Keratinocyte (primary cell): ENCODE results near the gene NFYC. TPM values are rescaled to one million over a fixed set of nuclear protein-coding genes. Genes with fewer than 3 reads are reported as not detected.

ENCODE experiments used
- DNase-seq: peaks from one replicate; pipeline ENCODE4 v3.0.0-alpha.2; 2011; ENCODE audit warnings: low read depth, missing footprints, low spot score
- FAIRE-seq: peaks from 2 replicates; lab custom pipeline; 2011; peaks lifted over from hg19 to GRCh38; lab: Jason Lieb, UNC
- H2AFZ ChIP-seq: 2 replicates; pipeline ENCODE4 v1.6.0; 2012; ENCODE audit warnings: low read length, control low read depth, inconsistent platforms; ENCODE audit not compliant: control insufficient read depth
- H3K27ac ChIP-seq: 2 replicates; pipeline ENCODE4 v1.5.1; 2011; ENCODE audit warnings: low read length; ENCODE audit not compliant: control insufficient read depth, insufficient read depth
- H3K27me3 ChIP-seq: 3 replicates; pipeline ENCODE4 v1.6.0; 2011; ENCODE audit warnings: low read length; ENCODE audit not compliant: control insufficient read depth, insufficient read depth; ENCODE audit errors: extremely low read depth
- H3K36me3 ChIP-seq, 2 experiments: 2 replicates in 1 of 2; 3 replicates in 1 of 2; pipeline ENCODE4 v1.5.1; 2011; ENCODE audit warnings: low read length in 2 of 2, mild to moderate bottlenecking in 1 of 2; ENCODE audit not compliant: control insufficient read depth in 2 of 2, insufficient read depth in 2 of 2; ENCODE audit errors: extremely low read depth in 1 of 2
- H3K4me1 ChIP-seq: 3 replicates; pipeline ENCODE4 v1.5.1; 2011; ENCODE audit warnings: low read length; ENCODE audit not compliant: control insufficient read depth, insufficient read depth; ENCODE audit errors: extremely low read depth
- H3K4me2 ChIP-seq: 3 replicates; pipeline ENCODE4 v1.6.0; 2011; ENCODE audit warnings: low read depth, low read length; ENCODE audit not compliant: control insufficient read depth, insufficient read depth; ENCODE audit errors: extremely low read depth
- H3K4me3 ChIP-seq, 3 experiments: fragments of 200-600 bp in 1 of 3; sonication (generic) in 1 of 3; 2 replicates in 2 of 3; 3 replicates in 1 of 3; pipeline ENCODE4 v1.5.1; 2011 to 2016; ENCODE audit warnings: low read length in 3 of 3, mild to moderate bottlenecking in 3 of 3, control low read depth in 2 of 3, inconsistent platforms in 1 of 3, low read depth in 1 of 3, mixed read lengths in 1 of 3, mixed run types in 1 of 3, moderate library complexity in 1 of 3; ENCODE audit not compliant: control insufficient read depth in 2 of 3, insufficient read depth in 2 of 3; ENCODE audit errors: extremely low read depth in 1 of 3
- H3K79me2 ChIP-seq: 2 replicates; pipeline ENCODE4 v1.6.0; 2012; ENCODE audit warnings: low read length; ENCODE audit not compliant: control insufficient read depth, insufficient read depth
- H3K9ac ChIP-seq: 3 replicates; pipeline ENCODE4 v1.6.0; 2011; ENCODE audit warnings: low read length; ENCODE audit not compliant: control insufficient read depth, insufficient read depth; ENCODE audit errors: extremely low read depth
- H3K9me1 ChIP-seq: 3 replicates; pipeline ENCODE4 v1.6.0; 2011; ENCODE audit warnings: low read length; ENCODE audit not compliant: control insufficient read depth, insufficient read depth; ENCODE audit errors: extremely low read depth
- H3K9me3 ChIP-seq: 2 replicates; pipeline ENCODE4 v1.5.1; 2012; ENCODE audit warnings: low read depth, low read length; ENCODE audit not compliant: control insufficient read depth
- H4K20me1 ChIP-seq: 3 replicates; pipeline ENCODE4 v1.6.0; 2011; ENCODE audit warnings: low read length; ENCODE audit not compliant: control insufficient read depth, insufficient read depth; ENCODE audit errors: extremely low read depth
- CTCF ChIP-seq, 3 experiments: IDR thresholded peaks in 1 of 3; conservative IDR thresholded peaks in 1 of 3; optimal IDR thresholded peaks in 1 of 3; 2 replicates in 2 of 3; 3 replicates in 1 of 3; pipeline versions ENCODE3 to v1.5.1; 2011; ENCODE audit warnings: low read length in 3 of 3, mild to moderate bottlenecking in 3 of 3, moderate library complexity in 2 of 3, control low read depth in 1 of 3, inconsistent platforms in 1 of 3; ENCODE audit not compliant: insufficient read depth in 2 of 3; ENCODE audit errors: extremely low read depth in 1 of 3
- EZH2 ChIP-seq: IDR thresholded peaks from one replicate; pipeline ENCODE4 v1.6.1; 2012; ENCODE audit warnings: inconsistent platforms, mild to moderate bottlenecking, low read length, moderate library complexity
- dilution Hi-C: fragments of 300-500 bp; cut with MboI; formaldehyde crosslinking; loops from one replicate; pipeline ENCODE4 v1.7.0; 2020; ENCODE audit warnings: low sequenced_read_pairs; ENCODE audit not compliant: extremely low pct_ligation_motif_present
- polyA plus RNA-seq, 5 experiments: library from polyadenylated mRNA; depleted of rRNA in 3 of 5; stranded (reverse) in 3 of 5; stranded (forward) in 1 of 5; unstranded in 1 of 5; fragments of >200 nt; gene quantifications; 1 replicate in 1 of 5; 2 replicates in 3 of 5; 3 replicates in 1 of 5; pipeline versions ENCODE4 v1.2.1 to v1.2.3, GENCODE V29; 2011 to 2012; ENCODE audit warnings: missing spikeins in 2 of 5, low read depth in 1 of 5, low replicate concordance in 1 of 5

Gene NFYC
- polyA plus RNA-seq, 1 donor (not counting 4 experiments of a cell fraction or from before 2014, with no cell fraction given): 32.4 TPM

- Histone ChIP-seq H3K9ac (peak within 1 kb of the TSS; percentile 24), H4K20me1 (no peaks in the 10 kb centered on the region), H3K9me3 (no peaks in the 10 kb centered on the region), H3K27me3 (peaks cover 39% of the 10 kb centered on the region), H3K9me1 (no peaks in the 10 kb centered on the region), H3K79me2 (no peaks in the 10 kb centered on the region), H3K4me2 (peak within 1 kb of the TSS; percentile 53), H3K4me1 (peaks cover 3% of the 10 kb centered on the region), H3K4me3 (peak within 1 kb of the TSS in 1 of 3 experiments; percentile 25), H3K36me3 (no peaks in the 10 kb centered on the region), H2AFZ (peak within 1 kb of the TSS; percentile 6), H3K27ac (no peak within 1 kb of the TSS)
- peak; percentile 20 for FAIRE-seq
- DNase-seq: no peak
- dilution Hi-C loops: no loop called here
- TF ChIP-seq EZH2: peak; percentile 85
- no peak for TF ChIP-seq CTCF (optimal IDR thresholded peaks at IDR 0.05 in 1 of 3, IDR thresholded peaks at IDR 0.05 in 1 of 3, conservative IDR thresholded peaks at IDR 0.05 in 1 of 3; ENCODE audit: extremely low read depth in 1 of 3, insufficient read depth in 2 of 3, low read length in 3 of 3)
Observed at GRCh38 chr1:40783001-40783905, 91.7 kb downstream of the NFYC start, which contains the start of gene KCNQ4. Gene KCNQ4, plus strand, starts transcription at chr1:40783787. Its CDS starts 307 bp downstream, at chr1:40784094.

GRCh38 chr1:40784141-40784770 lies 92.8 kb downstream of the NFYC start:
- Histone ChIP-seq H3K79me2 (no peaks in the 10 kb centered on the region), H3K4me3 (no peak overlapping the region), H4K20me1 (no peaks in the 10 kb centered on the region), H3K9me1 (no peaks in the 10 kb centered on the region), H3K4me2 (peak overlapping the region; percentile 50), H3K27ac (no peak overlapping the region), H3K9ac (no peak overlapping the region), H3K9me3 (no peaks in the 10 kb centered on the region), H3K27me3 (peaks cover 46% of the 10 kb centered on the region), H2AFZ (no peak overlapping the region), H3K4me1 (peaks cover 3% of the 10 kb centered on the region), H3K36me3 (no peaks in the 10 kb centered on the region)
- no peak for DNase-seq
- dilution Hi-C loops: no loop called here
- FAIRE-seq: no peak
- no peak for TF ChIP-seq CTCF (optimal IDR thresholded peaks at IDR 0.05 in 1 of 3, IDR thresholded peaks at IDR 0.05 in 1 of 3, conservative IDR thresholded peaks at IDR 0.05 in 1 of 3; ENCODE audit: extremely low read depth in 1 of 3, insufficient read depth in 2 of 3, low read length in 3 of 3)
- TF ChIP-seq EZH2: peak; percentile 97
